SK-N-SH treated with all-trans-retinoic acid at 6 μM for 48 hours (cell line): ENCODE results near the gene CEMIP.

Experiments used
- ATAC-seq: fragments of 200-7000 bp; cut with Tn5 transposase; 3 replicates; pipeline ENCODE4 v1.9.1; 2020; ENCODE audit warnings: mild to moderate bottlenecking, moderate library complexity
- ARNTL ChIP-seq: fragments of 450-650 bp; formaldehyde crosslinking; IDR thresholded peaks from 2 replicates; pipeline ENCODE4 v1.5.0; 2020; ENCODE audit warnings: low read depth, mild to moderate bottlenecking, moderate library complexity, borderline replicate concordance
- BACH2 ChIP-seq: fragments of 250-450 bp; sonication (Bioruptor Pico); IDR thresholded peaks from 2 replicates; pipeline ENCODE4 v1.9.0; 2021; ENCODE audit warnings: mild to moderate bottlenecking, borderline replicate concordance
- CREB5 ChIP-seq: fragments of 250-450 bp; sonication (Bioruptor Pico); IDR thresholded peaks from 2 replicates; pipeline ENCODE4 v1.5.1; 2020; ENCODE audit warnings: low read depth, mild to moderate bottlenecking, moderate library complexity
- CSDC2 ChIP-seq: fragments of 250-450 bp; sonication (Bioruptor Pico); IDR thresholded peaks from 2 replicates; pipeline ENCODE4 v1.5.0; 2020; ENCODE audit warnings: mild to moderate bottlenecking, moderate library complexity
- CSRNP3 ChIP-seq: fragments of 250-450 bp; sonication (Bioruptor Pico); IDR thresholded peaks from 2 replicates; pipeline ENCODE4 v1.5.1; 2021; ENCODE audit warnings: mild to moderate bottlenecking, moderate library complexity
- GLIS3 ChIP-seq: fragments of 250-450 bp; sonication (Bioruptor Pico); IDR thresholded peaks from 2 replicates; pipeline ENCODE4 v1.5.0; 2020; ENCODE audit warnings: mild to moderate bottlenecking, moderate library complexity
- ISL1 ChIP-seq: fragments of 250-450 bp; sonication (Bioruptor Pico); IDR thresholded peaks from 2 replicates; pipeline ENCODE4 v2.1.2; 2022; ENCODE audit warnings: mild to moderate bottlenecking, moderate library complexity
- OSR1 ChIP-seq: fragments of 250-450 bp; sonication (Bioruptor Pico); IDR thresholded peaks from 2 replicates; pipeline ENCODE4 v1.8.0; 2022; ENCODE audit warnings: moderate library complexity, mild to moderate bottlenecking, inconsistent platforms
- PATZ1 ChIP-seq: fragments of 250-450 bp; sonication (Bioruptor Pico); IDR thresholded peaks from 2 replicates; pipeline ENCODE4 v1.8.0; 2020; ENCODE audit warnings: mild to moderate bottlenecking, moderate library complexity, borderline replicate concordance
- POU6F1 ChIP-seq: fragments of 250-450 bp; sonication (Bioruptor Pico); IDR thresholded peaks from 2 replicates; pipeline ENCODE4 v1.8.0; 2021; ENCODE audit warnings: low read depth, mild to moderate bottlenecking, moderate library complexity, borderline replicate concordance
- PPARA ChIP-seq: fragments of 250-450 bp; sonication (Bioruptor Pico); IDR thresholded peaks from 2 replicates; pipeline ENCODE4 v1.5.0; 2020; ENCODE audit warnings: mild to moderate bottlenecking, borderline replicate concordance
- RARB ChIP-seq: fragments of 250-450 bp; sonication (Bioruptor Pico); IDR thresholded peaks from 2 replicates; pipeline ENCODE4 v1.8.0; 2021; ENCODE audit warnings: mild to moderate bottlenecking, moderate library complexity
- SNAI2 ChIP-seq: fragments of 250-450 bp; sonication (Bioruptor Pico); IDR thresholded peaks from 2 replicates; pipeline ENCODE4 v1.5.0; 2020; ENCODE audit warnings: mild to moderate bottlenecking, moderate library complexity
- TCF4 ChIP-seq: fragments of 250-450 bp; sonication (Bioruptor Pico); IDR thresholded peaks from 2 replicates; pipeline ENCODE4 v1.8.0; 2021; ENCODE audit warnings: mild to moderate bottlenecking, moderate library complexity, borderline replicate concordance
- TOX ChIP-seq: fragments of 250-450 bp; sonication (Bioruptor Pico); IDR thresholded peaks from 2 replicates; pipeline ENCODE4 v1.8.0; 2021; ENCODE audit warnings: mild to moderate bottlenecking, moderate library complexity, borderline replicate concordance
- TSHZ2 ChIP-seq: fragments of 250-450 bp; sonication (Bioruptor Pico); IDR thresholded peaks from 2 replicates; pipeline ENCODE4 v1.5.0; 2020; ENCODE audit warnings: mild to moderate bottlenecking, moderate library complexity
- ZC3H10 ChIP-seq: fragments of 250-450 bp; sonication (Bioruptor Pico); IDR thresholded peaks from 2 replicates; pipeline ENCODE4 v1.5.1; 2021; ENCODE audit warnings: mild to moderate bottlenecking, moderate library complexity
- ZFP3 ChIP-seq: fragments of 250-450 bp; sonication (Bioruptor Pico); IDR thresholded peaks from 2 replicates; pipeline ENCODE4 v1.5.0; 2020; ENCODE audit warnings: mild to moderate bottlenecking, moderate library complexity
- ZFP30 ChIP-seq: fragments of 450-650 bp; formaldehyde crosslinking; IDR thresholded peaks from 2 replicates; pipeline ENCODE4 v1.5.0; 2022; ENCODE audit warnings: mild to moderate bottlenecking, moderate library complexity
- ZNF565 ChIP-seq: fragments of 450-650 bp; formaldehyde crosslinking; conservative IDR thresholded peaks from 2 replicates; pipeline ENCODE4 v1.5.0; 2020; ENCODE audit warnings: low read depth, mild to moderate bottlenecking, moderate library complexity
- ZNF70 ChIP-seq: fragments of 450-650 bp; formaldehyde crosslinking; IDR thresholded peaks from 2 replicates; pipeline ENCODE4 v1.5.0; 2020; ENCODE audit warnings: mild to moderate bottlenecking, moderate library complexity
- ZNF8 ChIP-seq: fragments of 450-650 bp; formaldehyde crosslinking; IDR thresholded peaks from 2 replicates; pipeline ENCODE4 v1.5.0; 2020; ENCODE audit warnings: mild to moderate bottlenecking, moderate library complexity

CEMIP gene

GRCh38 chr15:80912673-80913072, 133.5 kb downstream of the CEMIP start:
- ATAC-seq, result no peak
- TF ChIP-seq CREB5 (no peak), ZFP3 (CRISPR knock-in tag) (no peak), ZC3H10 (CRISPR knock-in tag) (no peak), PATZ1 (CRISPR knock-in tag) (no peak), POU6F1 (no peak), ZNF8 (CRISPR knock-in tag) (no peak), ISL1 (CRISPR knock-in tag) (no peak), CSRNP3 (CRISPR knock-in tag) (no peak), RARB (no peak), ZFP30 (no peak), ZNF565 (CRISPR knock-in tag) (no peak), BACH2 (CRISPR knock-in tag) (no peak), PPARA (no peak), OSR1 (CRISPR knock-in tag) (no peak), TCF4 (CRISPR knock-in tag) (no peak), ARNTL (CRISPR knock-in tag) (no peak), CSDC2 (CRISPR knock-in tag) (no peak), SNAI2 (no peak), GLIS3 (CRISPR knock-in tag) (no peak)

- ATAC-seq, result no peak
- no peak for TF ChIP-seq ZFP3 (CRISPR knock-in tag)
- TF ChIP-seq ISL1 (CRISPR knock-in tag), result no peak
- TF ChIP-seq ZNF70, result no peak
- no peak for TF ChIP-seq ZNF8 (CRISPR knock-in tag)
- TF ChIP-seq CSDC2 (CRISPR knock-in tag), result no peak
- TF ChIP-seq ZC3H10 (CRISPR knock-in tag), result no peak
- no peak for TF ChIP-seq TOX (CRISPR knock-in tag)
- no peak for TF ChIP-seq CSRNP3 (CRISPR knock-in tag)
- TF ChIP-seq TCF4 (CRISPR knock-in tag), result no peak
- no peak for TF ChIP-seq POU6F1
- TF ChIP-seq TSHZ2, result no peak
These were observed 134.4 kb downstream of the CEMIP start for GRCh38 chr15:80913541-80913940.
